ENCODE measurements around the gene PLA2G10.
"Not testable (repeated sequence)": the region's sequence is repeated elsewhere in the genome, so short reads cannot be mapped to it uniquely, and the experiment has no call there.

Gene PLA2G10

DNA sequence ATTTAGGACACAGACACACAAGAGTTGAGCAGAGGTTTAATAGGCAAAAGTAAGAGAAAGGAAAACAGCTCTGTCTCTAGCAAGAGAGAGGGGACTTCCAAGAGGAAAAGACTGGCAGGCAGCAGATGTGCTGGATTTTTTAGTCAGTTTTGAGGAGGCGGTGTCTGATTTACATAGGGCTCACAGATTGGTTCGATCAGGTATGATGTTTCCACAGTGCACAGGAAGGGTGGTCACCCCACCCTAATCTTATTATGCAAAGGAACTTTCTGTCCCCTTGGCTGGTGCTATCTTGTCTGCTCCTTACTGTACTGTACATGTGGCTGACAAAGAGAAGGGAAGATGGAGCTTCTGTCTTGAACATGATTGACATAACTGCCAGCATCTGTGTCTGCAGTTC, 36.0 kb downstream of the PLA2G10 start:
- no peak for DNase-seq

DNA sequence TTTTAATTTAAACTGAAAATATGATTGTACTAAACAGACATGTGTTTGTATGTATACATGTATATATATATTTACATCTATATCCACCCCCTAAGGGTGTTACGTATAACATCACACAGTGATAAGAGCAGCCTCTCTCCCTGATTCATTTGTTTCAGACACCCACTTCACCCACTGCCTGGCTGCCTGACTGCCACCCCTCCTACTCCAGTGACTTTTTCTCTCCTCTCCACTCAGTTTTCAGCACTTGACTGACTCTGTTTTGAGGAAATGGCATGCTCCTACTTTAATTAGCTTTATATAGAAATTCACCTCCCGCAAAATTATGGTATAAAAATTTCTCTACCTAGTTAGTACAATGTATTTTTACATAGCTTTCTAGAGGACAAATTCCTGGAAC, 41.4 kb downstream of the PLA2G10 start:
- no peak for DNase-seq

DNA sequence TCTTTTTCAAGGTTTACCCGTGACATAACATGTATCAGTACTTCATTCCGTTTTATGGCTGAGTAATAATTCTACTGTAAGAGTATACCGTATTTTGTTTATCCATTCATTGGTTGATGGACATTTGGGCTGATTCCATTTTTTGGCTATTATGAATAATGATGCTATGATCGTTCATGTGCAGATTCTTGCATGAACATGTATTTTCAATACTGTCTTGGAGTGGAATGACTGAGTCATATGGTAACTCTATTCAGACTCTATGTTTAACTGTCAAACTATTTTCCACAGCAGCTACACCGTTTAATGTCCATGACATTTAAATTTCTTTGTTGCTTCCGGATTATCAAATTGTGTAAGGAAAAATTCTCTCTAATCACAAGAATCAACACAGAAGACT, 43.5 kb downstream of the PLA2G10 start:
- DNase-seq: no peak

DNA sequence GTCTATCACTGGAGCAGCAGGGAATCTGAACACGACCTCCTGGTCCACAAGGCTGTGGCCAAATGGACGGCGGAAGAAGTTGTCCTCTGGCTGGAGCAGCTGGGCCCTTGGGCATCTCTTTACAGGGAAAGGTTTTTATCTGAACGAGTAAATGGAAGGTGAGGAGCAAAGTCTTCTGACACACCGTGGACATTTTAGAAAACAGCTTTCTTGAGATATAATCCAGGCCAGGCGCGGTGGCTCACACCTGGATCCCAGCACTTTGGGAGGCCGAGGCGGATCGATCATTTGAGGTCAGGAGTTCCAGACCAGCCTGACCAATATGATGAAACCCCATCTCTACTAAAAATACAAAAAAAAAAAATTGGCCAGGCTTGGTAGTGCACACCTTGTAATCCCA, 44.3 kb downstream of the PLA2G10 start:
- DNase-seq: no peak

DNA sequence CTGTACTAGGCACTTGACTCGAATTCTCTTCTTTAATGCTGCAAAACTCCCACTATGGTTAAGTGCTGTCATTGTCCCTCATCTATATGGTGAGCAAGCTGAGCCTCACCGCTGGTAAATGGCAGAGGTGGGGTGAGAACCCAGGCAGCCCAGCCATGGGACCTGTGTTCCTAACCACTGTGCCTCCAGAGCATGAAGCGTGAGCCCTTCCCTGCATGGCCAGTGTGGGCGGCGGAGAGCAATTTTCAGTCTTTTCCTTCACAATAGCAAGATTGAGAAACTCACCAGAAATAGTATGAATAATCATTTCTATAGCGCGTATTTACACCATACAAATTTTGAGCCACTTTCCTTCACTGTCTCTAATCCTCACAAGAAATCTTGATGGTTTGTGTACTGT, 52.2 kb downstream of the PLA2G10 start:
- no peak for DNase-seq

DNA sequence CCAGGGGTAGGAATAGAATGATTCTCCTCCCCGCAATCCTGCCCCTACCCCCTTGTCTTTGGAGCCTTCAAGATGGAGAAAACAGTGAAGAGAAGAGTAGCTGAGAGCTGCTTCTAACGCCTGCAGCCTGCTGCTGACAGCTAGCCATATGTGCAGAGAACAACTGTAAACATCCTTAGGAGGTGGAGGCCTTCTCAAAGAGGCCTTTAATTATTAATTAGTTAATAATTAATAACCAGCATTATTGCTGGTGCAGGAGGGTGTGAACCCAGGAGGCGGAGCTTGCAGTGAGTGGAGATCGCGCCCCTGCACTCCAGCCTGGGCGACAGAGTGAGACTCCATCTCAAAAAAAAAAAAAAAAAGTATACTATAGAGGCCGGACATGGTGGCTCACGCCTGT, 52.9 kb downstream of the PLA2G10 start:
- DNase-seq: no peak

DNA sequence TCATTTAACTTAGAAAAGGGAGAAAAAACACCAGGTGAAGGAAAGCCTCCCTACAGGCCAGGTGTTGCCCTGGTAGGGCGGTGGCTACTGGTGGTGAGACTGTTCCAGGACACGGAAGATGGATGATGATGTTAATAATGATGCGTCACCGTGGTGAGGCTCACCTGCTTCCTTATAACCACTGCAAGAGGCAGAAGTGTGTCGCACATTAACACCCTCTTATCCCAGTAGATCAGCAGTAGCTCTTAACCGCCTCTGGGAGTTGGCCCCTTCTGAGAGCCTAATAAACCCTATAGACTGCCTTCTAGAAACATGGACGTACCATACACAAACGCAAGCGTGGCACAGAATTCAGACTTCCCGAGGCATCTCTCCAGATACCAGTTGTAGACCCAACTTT, 53.6 kb downstream of the PLA2G10 start:
- no peak for DNase-seq

DNA sequence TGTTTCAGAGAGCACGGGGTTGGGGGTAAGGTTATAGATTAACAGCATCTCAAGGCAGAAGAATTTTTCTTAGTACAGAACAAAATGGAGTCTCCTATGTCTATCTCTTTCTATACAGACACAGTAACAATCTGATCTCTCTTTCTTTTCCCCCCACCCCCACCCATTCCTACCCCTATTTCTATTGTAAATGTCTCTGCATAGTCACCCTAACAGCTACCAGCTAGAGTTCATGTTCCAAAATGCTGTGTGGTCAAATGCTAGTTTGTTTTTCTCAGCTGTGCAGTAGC, 57.2 kb downstream of the PLA2G10 start:
- not testable (repeated sequence) for DNase-seq

DNA sequence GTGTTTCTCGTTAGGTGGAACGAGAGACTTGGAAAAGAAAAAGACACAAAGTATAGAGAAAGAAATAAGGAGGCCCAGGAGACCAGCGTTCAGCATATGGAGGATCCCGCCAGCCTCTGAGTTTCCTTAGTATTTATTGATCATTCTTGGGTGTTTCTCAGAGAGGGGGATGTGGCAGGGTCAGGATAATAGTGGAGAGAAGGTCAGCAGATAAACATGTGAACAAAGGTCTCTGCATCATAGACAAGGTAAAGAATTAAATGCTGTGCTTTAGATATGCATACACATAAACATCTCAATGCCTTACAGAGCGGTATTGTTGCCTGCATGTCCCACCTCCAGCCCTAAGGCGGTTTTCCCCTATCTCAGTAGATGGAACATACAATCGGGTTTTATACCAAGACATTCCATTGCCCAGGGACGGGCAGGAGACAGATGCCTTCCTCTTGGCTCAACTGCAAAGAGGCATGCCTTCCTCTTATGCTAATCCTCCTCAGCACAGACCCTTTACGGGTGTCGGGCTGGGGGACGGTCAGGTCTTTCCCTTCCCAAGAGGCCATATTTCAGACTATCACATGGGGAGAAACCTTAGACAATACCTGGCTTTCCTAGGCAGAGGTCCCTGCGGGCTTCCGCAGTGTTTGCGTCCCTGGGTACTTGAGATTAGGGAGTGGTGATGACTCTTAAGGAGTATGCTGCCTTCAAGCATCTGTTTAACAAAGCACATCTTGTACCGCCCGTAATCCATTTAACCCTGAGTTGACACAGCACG, 57.7 kb downstream of the PLA2G10 start:
- not testable (repeated sequence) for DNase-seq

DNA sequence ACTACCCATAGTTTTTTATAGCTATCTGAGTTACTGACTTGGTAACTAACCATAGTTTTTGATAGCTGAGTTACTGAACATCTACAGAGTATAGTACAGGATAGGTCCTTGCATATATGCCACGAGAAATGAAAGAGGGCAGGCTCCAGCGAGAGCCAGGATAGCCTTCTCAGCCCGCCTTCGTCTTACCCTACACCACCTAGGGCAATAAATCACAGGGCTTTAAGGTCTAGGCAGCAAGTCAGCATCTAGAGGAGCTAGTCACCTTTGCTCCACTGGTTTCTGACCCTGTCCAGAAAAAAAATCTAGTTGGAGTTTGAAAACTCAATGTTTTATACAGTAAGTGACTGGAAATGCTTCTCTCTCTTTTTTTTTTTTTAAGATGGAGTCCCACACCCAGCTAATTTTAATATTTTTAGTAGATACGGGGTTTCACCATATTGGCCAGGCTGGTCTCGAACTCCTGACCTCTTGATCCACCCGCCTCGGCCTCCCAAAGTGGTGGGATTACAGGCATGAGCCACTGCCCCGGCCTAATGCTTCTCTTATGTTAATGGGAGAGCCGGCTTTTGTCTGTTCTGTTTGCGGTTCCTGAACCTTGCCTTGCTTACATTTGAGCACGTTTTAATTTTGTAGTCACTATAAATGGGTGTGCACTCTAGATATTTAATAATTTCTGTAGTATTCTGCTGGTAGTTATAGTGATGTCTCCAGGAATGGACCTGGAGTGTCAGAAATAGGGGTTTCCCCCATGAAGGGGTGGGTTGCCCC, 58.5 kb downstream of the PLA2G10 start:
- DNase-seq: no peak

DNA sequence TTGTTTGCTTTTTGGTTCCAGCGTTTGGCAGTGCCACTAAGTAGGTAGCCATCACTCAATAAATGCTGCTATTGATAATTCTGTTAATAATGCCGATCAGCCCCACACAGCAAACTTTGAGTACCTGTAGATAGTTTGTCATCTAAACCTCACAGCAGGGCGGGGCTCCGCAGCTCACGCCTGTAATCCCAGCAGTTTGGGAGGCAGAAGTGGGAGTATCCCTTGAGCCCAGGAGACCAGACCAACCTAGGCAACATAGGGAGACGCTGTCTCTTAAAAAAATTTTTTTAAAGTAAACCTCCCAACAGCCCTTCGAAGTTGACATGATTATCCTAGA, 59.8 kb downstream of the PLA2G10 start:
- no peak for DNase-seq

DNA sequence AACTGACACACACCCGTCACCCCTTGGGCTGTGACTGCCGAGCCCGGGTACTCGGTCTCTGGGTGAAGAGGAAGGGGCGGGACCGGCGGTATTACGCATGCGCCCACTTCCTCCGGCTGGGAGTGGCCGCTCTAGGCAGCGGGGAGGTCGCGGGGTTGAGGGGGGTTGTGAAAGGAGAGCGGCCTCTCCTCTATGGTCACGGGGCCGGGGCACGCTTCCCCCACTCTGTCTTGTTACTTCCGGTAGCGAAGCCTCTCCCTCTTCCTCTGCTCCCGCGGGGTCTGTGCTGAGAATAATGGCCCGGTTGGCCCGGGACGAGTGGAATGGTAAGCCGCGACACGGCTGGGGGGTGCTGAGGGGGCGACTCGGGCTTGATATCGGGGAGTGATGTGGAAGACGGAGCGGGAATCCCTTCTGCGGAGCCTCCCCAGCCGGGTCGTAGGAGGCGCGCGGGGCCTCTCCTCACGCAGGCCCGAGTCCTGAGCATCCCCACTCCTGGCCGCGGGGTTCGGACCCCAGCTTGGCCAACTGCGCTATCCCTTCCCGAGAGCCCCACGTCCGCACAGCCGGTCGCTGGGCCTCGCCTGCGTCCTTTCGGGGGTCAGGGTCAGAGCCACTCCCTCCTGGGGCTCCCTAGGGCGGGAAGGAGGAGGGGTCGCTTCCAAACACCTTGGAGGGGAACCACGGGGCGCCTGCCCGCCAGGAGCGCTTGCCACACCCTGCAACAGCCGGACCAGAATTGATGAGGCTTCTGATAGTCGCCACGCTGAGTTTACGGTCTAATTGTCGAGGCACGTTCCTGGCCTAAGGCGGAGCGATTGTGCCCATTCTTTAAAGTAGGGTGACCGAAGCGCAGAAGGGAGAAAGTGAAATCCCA, 61.2 kb downstream of the PLA2G10 start, which contains the start of gene BFAR:
Gene BFAR, plus strand, starts transcription at position 259 of the 877 bp plus-strand sequence. CDS start 11,396 bp downstream, outside the sequence.
- peak; percentile 97 for DNase-seq

DNA sequence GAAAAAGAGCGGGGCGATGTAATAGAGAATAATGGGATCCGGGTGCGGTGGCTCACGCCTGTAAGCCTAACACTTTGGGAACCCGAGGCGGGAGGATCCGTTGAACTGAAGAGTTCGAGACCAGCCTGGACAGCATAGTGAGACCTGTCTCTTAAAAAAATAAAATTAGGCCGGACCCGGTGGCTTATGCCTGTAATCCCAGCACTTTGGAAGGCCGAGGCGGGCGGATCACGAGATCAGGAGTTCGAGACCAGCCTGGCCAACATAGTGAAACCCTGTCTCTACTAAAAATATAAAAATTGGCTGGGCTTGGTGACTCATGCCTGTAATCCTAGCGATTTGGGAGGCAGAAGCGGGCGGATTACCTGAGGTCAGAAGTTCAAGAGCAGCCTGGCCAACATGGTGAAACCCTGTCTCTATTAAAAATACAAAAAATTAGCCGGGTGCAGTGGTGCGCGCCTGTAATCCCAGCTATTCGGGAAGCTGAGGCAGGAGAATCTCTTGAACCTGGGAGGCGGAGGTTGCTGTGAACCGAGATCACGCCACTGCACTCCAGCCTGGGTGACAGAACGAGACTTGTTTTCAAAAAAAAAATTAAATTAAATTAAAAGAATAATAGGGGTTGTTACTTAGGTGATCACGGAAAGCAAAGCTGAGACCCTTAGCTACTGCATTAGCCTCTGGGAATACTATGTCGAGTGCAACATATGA, 63.3 kb downstream of the PLA2G10 start:
- not testable (repeated sequence) for DNase-seq

DNA sequence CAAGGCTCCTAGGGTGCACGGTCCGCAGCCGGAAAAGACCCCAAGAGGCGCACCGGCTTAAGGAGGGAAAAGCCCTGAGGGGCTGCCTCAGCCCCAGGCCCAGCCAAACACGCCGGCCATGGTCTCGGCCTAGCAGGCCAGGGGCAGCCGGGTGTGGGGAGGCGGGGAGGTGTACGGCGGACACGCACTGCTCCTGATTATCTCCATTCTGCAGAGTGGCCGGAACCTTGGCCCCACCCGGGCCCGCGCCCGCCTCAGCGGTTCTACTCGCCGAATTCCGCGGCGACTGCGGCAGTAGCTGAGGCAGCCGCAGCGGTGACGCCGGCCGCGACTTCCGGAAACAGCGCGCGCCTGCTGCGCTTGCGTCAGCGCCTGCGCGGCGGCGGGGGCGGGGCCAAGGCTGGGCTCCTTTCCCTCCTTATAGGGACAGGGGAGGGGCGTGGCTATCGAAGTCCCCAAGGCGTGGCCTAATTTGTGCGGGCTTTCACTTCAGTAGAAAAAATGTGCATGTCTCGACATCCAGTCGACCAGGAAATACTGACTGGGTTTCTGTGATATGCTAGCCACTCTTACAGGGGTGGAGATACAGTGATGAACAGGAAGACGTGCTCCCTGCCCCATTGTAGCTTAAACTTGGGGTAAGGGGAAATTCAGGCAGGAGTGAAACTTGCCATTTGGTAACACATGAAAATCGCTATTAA, 64.0 kb downstream of the PLA2G10 start, which contains the start of gene PARN:
Gene PARN, minus strand, starts transcription at position 342 of the 701 bp plus-strand sequence. Its CDS starts 135 bp downstream, at position 207.
- DNase-seq: peak; percentile 98

DNA sequence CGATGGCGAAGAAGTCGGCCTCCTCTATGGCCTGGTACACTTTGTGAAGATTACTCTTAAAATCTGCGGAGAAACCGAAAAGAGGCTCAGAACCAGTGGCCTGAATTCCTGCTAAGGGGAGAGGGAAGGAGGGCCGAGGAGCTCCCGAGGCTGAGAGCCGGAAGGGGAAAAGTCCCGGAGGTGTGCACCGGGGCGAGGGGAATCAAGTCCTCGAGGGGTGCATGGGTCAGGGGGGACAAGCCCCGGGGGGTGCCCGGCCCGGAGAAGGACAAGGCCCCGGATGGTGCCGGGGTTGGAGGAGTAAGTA, 64.5 kb downstream of the PLA2G10 start:
- DNase-seq: no peak

DNA sequence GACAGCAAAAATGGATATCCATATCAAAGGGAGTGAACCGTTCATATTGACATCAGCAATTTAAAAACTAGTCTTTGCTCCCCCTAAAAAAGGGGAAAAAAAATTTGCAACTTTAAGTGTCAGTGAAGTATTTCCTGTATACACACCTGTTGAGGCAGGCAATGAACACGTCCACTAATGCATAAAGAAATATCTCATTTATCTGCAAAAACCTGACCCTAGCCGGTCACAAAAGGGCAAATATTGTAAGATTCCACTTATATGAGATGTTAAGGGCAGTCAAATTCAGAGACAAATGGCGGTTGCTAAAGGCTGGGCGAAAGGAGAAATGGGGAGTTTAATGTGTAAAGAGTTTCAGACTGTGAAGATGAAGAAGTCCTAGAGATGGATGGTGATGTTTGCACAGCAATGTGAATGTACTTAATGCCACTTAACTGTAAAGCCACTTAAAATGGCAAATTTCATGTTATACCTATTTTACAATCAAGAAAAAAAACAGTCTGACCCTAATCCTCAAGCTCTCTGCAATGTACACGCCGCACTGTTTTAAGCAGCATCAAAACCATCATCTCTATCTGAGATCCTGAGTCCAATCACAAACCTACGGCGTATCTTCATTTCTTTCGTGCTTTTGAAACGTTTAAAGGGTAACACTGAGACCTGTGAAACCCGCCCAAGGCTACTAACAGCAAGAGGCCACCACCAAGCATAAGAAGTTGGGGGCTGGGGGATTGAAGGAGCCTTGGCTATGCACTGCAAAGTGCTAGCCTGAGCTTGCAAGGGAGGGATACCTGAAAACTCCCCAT, 65.1 kb downstream of the PLA2G10 start:
- DNase-seq: no peak

DNA sequence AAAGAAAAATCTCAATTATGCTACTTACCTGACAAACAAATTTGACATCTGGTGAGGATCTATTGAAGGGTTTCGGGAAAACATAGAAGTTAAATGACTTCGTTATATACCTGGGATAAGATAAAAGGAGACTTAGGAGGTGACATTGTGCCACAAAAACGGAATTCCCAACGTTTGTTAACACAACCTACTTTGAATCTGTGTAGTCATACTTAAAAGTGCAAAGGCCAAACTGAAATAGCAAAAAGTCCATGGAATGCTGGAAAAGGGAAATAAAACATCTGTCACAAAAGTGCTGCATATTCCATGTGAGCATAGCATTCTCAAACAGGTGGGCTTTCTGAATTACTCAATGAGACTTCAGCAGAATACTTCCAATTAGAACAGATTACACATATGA, 67.0 kb downstream of the PLA2G10 start:
- no peak for DNase-seq

Measured in DMS153 (cell line).